IPS DF 6.9 (cell line): ENCODE results near the gene DOCK10.

ENCODE experiments used
- DNase-seq: peaks from one replicate; pipeline ENCODE4 v3.0.0-alpha.2; 2013; ENCODE audit warnings: low read depth, low spot score
- H3K27ac ChIP-seq: one replicate; pipeline ENCODE4 v1.5.1; 2013; ENCODE audit warnings: low read length, control low read depth
- H3K27me3 ChIP-seq: 2 replicates; pipeline ENCODE4 v1.6.1; 2013; ENCODE audit warnings: mild to moderate bottlenecking, low read length; ENCODE audit not compliant: control insufficient read depth, insufficient read depth
- H3K36me3 ChIP-seq: 2 replicates; pipeline ENCODE4 v1.6.1; 2013; ENCODE audit warnings: low read length; ENCODE audit not compliant: control insufficient read depth, insufficient read depth
- H3K4me1 ChIP-seq: 2 replicates; pipeline ENCODE4 v1.6.1; 2013; ENCODE audit warnings: low read length; ENCODE audit not compliant: control insufficient read depth, insufficient read depth
- H3K4me3 ChIP-seq: 2 replicates; pipeline ENCODE4 v1.5.1; 2013; ENCODE audit warnings: mild to moderate bottlenecking, low read length
- H3K9me3 ChIP-seq: 2 replicates; pipeline ENCODE4 v1.6.1; 2013; ENCODE audit warnings: low read length, inconsistent platforms; ENCODE audit not compliant: control insufficient read depth, insufficient read depth
- WGBS: extraction: QIAGEN DNeasy Blood & Tissue Kit; methylation state at CpG from one replicate; pipeline ENCODE4 v1.1.7; 2013; ENCODE audit warnings: mixed read lengths, missing lambda C conversion rate; ENCODE audit not compliant: insufficient read length, insufficient coverage; 5-methylcytosine and 5-hydroxymethylcytosine counted together

Gene DOCK10

DNA sequence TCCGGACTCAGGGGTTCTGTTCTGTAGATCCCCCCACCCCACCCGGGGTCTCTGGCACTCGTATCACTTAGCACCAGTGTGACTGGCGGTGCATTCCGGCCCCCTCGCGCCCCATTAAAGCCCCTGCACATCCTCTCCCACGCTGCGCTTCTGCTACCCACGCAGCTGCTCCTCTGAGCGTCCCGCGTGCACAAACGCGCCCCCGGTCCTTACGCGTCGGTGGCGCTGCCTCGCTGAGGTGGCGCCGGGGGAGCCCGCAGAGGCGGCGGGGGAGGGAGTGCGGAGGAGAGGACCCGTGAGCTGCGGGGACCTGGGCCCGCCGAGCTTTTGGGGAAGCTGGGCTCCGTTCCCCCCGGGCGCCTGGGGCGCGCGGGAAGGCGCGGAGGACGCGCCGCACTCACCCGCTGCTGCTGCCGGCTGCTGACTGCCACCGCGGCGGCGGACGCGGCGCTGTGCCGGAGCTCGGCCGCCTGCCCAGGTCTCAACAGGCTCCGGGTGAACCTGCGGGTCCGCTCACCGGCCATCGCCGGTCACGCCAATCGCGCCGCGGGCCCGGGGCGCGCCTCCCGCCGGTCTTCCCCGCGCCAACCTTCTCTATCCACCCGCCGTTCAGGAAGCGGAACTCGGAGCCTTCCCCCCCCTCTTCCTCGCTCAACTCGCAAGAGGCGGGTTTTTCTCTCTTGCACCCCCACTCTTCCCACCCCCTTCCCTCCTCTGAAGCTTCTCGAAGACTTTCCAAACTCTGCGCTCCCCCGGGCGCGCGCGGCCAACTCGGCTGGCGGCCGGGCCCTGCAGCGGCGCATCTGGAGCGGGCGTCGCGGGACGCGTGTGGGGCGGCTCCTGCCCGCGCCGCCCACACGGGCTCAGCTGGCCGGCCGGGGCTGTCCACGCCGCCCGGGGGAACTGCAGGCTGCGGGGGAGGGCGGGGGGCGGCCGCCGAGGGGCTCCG is at the start of gene DOCK10:
TSS of gene DOCK10 (minus strand) at position 618 of the 949 bp plus-strand sequence. CDS start at position 524, 94 bp downstream.
- Histone ChIP-seq H3K27ac (no peak within 1 kb of the TSS), H3K4me1 (no peaks in the 10 kb centered on the region), H3K36me3 (no peaks in the 10 kb centered on the region), H3K27me3 (peaks cover 35% of the 10 kb centered on the region), H3K4me3 (peak within 1 kb of the TSS; percentile 31; the same call in 1 of the 2 replicates), H3K9me3 (no peaks in the 10 kb centered on the region)
- no CpG with 5 or more reads among the region's 113 CpGs for WGBS
- DNase-seq = no peak

DNA sequence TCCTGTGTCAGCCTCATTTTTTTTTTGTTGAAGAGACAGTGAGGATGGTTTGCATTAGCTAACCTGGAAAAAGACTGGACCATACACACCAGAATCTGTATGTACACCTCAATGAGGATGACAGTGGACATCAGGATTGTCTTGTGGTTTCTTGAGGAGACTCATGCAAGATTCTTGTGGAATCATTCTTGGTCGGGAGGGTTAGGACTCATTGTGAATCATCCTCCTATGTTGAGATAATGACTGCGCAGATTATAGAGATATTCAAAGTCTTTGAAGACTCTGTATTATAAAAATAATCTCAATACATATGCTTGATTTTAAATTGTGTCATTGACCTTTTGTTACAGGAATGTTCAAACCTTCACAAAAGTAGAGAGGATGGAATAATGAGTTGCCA is 49.1 kb upstream of the DOCK10 start:
- Histone ChIP-seq H3K27ac (no peak overlapping the region), H3K4me3 (no peak overlapping the region), H3K9me3 (no peaks in the 10 kb centered on the region), H3K36me3 (no peaks in the 10 kb centered on the region), H3K4me1 (no peaks in the 10 kb centered on the region), H3K27me3 (no peaks in the 10 kb centered on the region)
- DNase-seq = no peak
- no CpG with 5 or more reads among the region's 2 CpGs for WGBS

- Histone ChIP-seq H3K4me1 (no peaks in the 10 kb centered on the region), H3K4me3 (no peak overlapping the region), H3K27me3 (no peaks in the 10 kb centered on the region), H3K27ac (no peak overlapping the region), H3K9me3 (no peaks in the 10 kb centered on the region), H3K36me3 (no peaks in the 10 kb centered on the region)
- no CpG with 5 or more reads among the region's 3 CpGs for WGBS
- no peak for DNase-seq
These were observed 48.5 kb upstream of the DOCK10 start for GRCh38 chr2:225090746-225091145.

GRCh38 chr2:225086915-225087314 is 44.6 kb upstream of the DOCK10 start:
- no peak for DNase-seq
- H3K9me3 ChIP-seq = no peaks in the 10 kb centered on the region
- H3K27ac ChIP-seq = no peak overlapping the region
- no peaks in the 10 kb centered on the region for H3K27me3 ChIP-seq
- no peak overlapping the region for H3K4me3 ChIP-seq
- H3K4me1 ChIP-seq = 0 out of 2 replicates have a peak, but pooled peaks cover 1% of the 10 kb centered on the region
- no peaks in the 10 kb centered on the region for H3K36me3 ChIP-seq
- WGBS = no CpG with 5 or more reads among the region's 5 CpGs

DNA sequence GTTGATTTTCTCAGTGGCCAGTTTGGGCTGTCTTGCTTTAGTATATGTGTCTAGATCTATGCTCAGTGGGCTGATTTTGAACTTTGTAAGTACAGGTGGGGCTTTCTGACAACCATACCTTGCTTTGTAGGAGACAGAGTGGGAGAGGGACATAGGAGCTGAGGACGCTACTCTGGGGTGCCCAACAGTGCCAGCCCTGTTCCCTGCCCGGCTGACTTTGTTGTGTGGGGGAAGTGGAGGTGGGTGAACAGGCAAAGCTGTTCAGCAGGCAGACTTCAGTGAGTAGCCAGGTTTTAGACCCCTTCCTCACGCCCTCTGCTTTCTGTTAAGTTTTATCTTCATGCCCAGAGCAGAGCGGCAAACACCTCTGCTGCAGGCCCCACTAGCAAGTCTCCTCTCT is 44.2 kb upstream of the DOCK10 start:
- Histone ChIP-seq H3K4me3 (no peak overlapping the region), H3K27me3 (no peaks in the 10 kb centered on the region), H3K36me3 (no peaks in the 10 kb centered on the region), H3K27ac (no peak overlapping the region), H3K4me1 (0 out of 2 replicates have a peak, but pooled peaks cover 1% of the 10 kb centered on the region), H3K9me3 (no peaks in the 10 kb centered on the region)
- no peak for DNase-seq
- no CpG with 5 or more reads among the region's 4 CpGs for WGBS

DNA sequence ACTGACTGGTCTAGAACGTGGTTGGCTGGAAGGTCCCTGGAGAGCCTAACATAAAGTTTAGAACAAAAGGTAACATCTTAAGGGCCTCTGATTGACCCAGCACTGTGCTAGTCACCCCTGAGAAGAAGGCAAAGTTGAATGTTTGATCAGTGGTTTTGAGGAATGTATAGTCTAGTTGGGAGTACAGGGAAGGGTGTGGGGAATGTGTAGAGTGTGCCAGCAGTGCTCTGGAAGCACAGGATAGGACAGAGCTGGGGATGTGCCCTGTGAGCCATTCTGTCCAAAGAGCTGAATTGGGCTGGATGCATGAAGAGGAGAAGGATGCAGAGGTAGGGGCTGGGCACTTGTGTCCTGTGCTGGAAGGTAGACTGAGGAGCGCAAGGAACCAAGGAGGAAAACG is 41.0 kb upstream of the DOCK10 start:
- Histone ChIP-seq H3K36me3 (no peaks in the 10 kb centered on the region), H3K27ac (no peak overlapping the region), H3K27me3 (no peaks in the 10 kb centered on the region), H3K4me1 (0 out of 2 replicates have a peak, but pooled peaks cover 1% of the 10 kb centered on the region), H3K9me3 (no peaks in the 10 kb centered on the region), H3K4me3 (no peak overlapping the region)
- no CpG with 5 or more reads among the region's 3 CpGs for WGBS
- DNase-seq = no peak

GRCh38 chr2:225076125-225076524 is 33.9 kb upstream of the DOCK10 start:
- no peak for DNase-seq
- Histone ChIP-seq H3K4me1 (0 out of 2 replicates have a peak, but pooled peaks cover 3% of the 10 kb centered on the region), H3K27me3 (no peaks in the 10 kb centered on the region), H3K36me3 (no peaks in the 10 kb centered on the region), H3K9me3 (no peaks in the 10 kb centered on the region), H3K27ac (no peak overlapping the region), H3K4me3 (no peak overlapping the region)

DNA sequence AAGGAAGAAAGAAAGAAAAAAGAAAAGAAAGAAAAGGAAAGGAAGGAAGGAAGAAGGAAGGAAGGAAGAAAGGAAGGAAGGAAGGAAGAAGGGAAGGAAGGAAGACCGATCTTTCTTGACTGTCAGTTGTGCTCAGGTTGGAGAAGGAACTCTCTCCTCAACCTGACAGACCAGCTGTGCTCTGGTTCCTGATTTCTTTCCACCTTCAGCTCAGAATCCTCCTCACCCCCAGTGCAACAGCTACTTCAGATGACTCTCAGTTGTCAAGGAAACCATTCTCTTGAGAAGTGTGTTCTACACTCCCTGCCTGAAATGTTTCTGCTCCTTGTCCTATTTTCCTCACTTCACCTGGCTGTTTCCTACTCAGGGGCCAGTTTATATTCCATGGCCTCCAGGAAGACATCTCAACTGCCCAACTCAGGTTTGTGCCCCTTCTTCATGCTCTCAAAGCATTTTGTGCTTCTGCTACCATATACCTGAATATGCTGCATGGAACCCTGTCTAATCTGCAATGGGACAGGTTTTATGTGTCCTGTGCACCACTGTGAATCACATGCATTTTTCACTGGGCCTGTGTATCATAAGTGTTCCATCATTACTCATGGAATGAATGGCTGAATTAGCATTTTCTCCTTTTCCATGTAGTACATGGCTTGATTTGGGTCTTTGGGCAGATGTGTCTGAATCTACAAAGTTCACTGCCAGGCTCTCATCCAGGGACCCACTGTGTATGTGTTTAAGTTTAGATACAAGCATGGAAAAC is 32.8 kb upstream of the DOCK10 start:
- no peaks in the 10 kb centered on the region for H3K36me3 ChIP-seq
- H3K27me3 ChIP-seq = no peaks in the 10 kb centered on the region
- H3K4me1 ChIP-seq = 0 out of 2 replicates have a peak, but pooled peaks cover 3% of the 10 kb centered on the region
- no peak overlapping the region for H3K4me3 ChIP-seq
- H3K9me3 ChIP-seq = no peaks in the 10 kb centered on the region
- no peak for DNase-seq
- no peak overlapping the region for H3K27ac ChIP-seq
- WGBS = no CpG with 5 or more reads among the region's 1 CpG

DNA sequence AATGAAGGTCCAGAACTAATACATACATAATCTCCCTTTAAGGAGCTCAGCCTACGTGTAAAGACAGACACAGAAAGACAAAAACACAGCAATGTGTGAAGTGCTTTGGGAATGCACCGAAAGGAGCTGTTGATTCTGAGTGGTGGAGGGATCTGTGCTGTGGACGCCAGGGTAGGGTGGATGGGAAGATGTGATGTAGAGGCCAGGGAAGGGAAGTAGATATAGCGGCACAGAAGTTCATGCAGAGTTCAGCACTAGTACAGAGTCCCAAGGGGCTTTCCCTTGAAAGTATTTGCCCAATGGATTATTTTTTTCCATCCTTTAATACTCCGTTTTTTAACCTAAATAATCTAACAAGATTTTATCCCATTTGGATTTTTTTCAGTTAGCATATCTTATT is 32.1 kb upstream of the DOCK10 start:
- whole genome bisulfite sequencing = 100% methylated on average over 1 of the region's 5 CpGs
- H3K27ac ChIP-seq = no peak overlapping the region
- 0 out of 2 replicates have a peak, but pooled peaks cover 3% of the 10 kb centered on the region for H3K4me1 ChIP-seq
- H3K27me3 ChIP-seq = no peaks in the 10 kb centered on the region
- no peak overlapping the region for H3K4me3 ChIP-seq
- DNase-seq = no peak
- no peaks in the 10 kb centered on the region for H3K36me3 ChIP-seq
- no peaks in the 10 kb centered on the region for H3K9me3 ChIP-seq

DNA sequence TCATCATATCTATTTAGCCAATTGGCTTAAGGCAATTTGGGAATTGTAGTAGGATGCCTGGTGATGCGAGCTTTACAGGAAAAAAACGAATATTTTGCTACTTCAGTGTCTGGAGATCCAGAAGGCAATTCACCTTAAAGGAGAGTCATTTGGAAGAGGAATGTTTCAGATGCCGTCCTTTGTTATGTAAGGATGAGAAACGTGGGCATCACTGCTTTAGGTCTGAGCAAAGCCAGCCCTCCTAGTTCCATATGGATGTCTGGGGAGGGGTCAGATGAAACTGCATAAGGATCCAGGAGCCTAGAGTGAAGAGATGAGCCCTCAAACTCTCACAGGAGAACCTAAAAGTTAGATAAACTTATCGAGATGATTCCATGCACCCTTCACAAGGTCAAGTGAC is 30.9 kb upstream of the DOCK10 start:
- Histone ChIP-seq H3K36me3 (no peaks in the 10 kb centered on the region), H3K27me3 (no peaks in the 10 kb centered on the region), H3K9me3 (no peaks in the 10 kb centered on the region), H3K4me3 (no peak overlapping the region), H3K4me1 (0 out of 2 replicates have a peak, but pooled peaks cover 3% of the 10 kb centered on the region), H3K27ac (no peak overlapping the region)
- DNase-seq = peak; percentile 13
- no CpG with 5 or more reads among the region's 5 CpGs for WGBS
